AG10803 (cell line): ENCODE measurements around the gene OR5H2.

Experiments
- DNase-seq: peaks from one replicate; pipeline ENCODE4 v3.0.0; 2010; ENCODE audit warnings: low read depth
- H3K4me3 ChIP-seq: 2 replicates; pipeline ENCODE4 v1.5.1; 2011; ENCODE audit warnings: mild to moderate bottlenecking, low read length, control low read depth
- TF ChIP-seq, protein P1 (sequence below): conservative IDR thresholded peaks from 2 replicates; pipeline ENCODE4 v1.5.1; 2011; ENCODE audit warnings: mild to moderate bottlenecking, low read length, control low read depth, inconsistent platforms

Gene OR5H2

DNA sequence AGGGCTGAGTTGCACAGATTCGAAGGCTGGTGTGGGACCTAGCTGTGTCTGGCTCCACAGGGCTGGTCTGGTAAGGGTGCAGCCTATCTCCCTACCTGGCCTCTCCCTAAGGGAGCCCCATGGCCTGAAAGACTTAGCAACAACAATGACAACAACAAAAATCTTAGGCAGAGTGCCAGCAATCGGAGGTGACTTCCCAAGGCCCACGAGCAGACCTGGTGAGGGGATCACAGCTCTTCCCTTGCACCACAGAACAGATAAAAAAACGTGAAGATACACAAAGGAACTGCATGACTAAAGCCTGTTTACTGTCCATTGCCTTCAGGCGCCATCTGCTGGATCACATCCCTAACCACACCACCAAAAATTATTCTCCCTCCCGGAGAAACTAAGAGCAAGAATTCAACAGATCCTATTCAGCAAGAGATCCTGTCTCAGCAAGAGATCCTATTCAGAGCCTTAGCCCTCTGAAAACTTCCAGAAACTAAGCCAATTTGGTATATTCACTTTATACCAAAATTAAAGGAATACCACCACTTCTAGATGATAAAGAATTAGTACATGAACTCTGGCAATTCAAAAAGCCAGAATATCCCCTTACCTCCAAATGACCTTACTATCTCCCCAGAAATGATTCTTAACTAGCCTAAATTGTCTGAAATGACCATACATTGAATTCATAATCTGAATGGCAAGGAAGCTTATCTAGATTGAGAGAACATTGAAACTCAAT, 47.3 kb downstream of the OR5H2 start:
- peak; percentile 52 for DNase-seq
- no peak overlapping the region for H3K4me3 ChIP-seq
- TF ChIP-seq, protein P1, sequence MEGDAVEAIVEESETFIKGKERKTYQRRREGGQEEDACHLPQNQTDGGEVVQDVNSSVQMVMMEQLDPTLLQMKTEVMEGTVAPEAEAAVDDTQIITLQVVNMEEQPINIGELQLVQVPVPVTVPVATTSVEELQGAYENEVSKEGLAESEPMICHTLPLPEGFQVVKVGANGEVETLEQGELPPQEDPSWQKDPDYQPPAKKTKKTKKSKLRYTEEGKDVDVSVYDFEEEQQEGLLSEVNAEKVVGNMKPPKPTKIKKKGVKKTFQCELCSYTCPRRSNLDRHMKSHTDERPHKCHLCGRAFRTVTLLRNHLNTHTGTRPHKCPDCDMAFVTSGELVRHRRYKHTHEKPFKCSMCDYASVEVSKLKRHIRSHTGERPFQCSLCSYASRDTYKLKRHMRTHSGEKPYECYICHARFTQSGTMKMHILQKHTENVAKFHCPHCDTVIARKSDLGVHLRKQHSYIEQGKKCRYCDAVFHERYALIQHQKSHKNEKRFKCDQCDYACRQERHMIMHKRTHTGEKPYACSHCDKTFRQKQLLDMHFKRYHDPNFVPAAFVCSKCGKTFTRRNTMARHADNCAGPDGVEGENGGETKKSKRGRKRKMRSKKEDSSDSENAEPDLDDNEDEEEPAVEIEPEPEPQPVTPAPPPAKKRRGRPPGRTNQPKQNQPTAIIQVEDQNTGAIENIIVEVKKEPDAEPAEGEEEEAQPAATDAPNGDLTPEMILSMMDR = peak; percentile 88

DNA sequence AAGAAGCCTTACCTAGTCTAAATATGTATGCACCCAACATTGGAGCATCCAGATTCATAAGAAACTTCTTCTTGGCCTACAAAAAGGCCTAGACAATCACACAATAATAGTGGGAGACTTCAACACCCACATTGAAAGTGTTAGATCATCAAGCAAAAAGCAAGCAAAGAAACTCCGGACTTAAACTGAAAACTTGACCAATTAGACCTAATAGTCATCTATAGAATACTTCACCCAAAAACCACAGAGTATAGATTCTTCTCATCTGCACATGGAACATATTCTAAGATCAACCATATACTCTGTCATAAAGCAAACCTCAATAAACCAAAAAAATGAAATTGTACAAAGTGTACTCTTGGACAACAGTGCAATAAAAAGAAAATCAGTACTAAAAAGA, 49.0 kb downstream of the OR5H2 start:
- TF ChIP-seq, protein P1 = no peak

More for the DNA sequence above, 49.0 kb downstream of the OR5H2 start:
- DNase-seq = no peak
- no peak overlapping the region for H3K4me3 ChIP-seq
